PC-9 (cell line): Measurements from ENCODE around the gene VRK1.

Source experiments
- EZH2 ChIP-seq: fragments of 200-600 bp; sonication (generic); IDR thresholded peaks from 2 replicates; pipeline ENCODE4 v1.8.0; 2017; ENCODE audit warnings: antibody characterized with exemption, low read depth
- TF ChIP-seq, protein P1 (sequence below): fragments of 200-600 bp; sonication (generic); conservative IDR thresholded peaks from 2 replicates; pipeline ENCODE4 v1.6.1; 2017; ENCODE audit warnings: mixed run types, antibody characterized with exemption, mild to moderate bottlenecking, moderate library complexity

GRCh38 chr14:96902004-96902403, 104.8 kb downstream of the VRK1 start:
- TF ChIP-seq, protein P1, sequence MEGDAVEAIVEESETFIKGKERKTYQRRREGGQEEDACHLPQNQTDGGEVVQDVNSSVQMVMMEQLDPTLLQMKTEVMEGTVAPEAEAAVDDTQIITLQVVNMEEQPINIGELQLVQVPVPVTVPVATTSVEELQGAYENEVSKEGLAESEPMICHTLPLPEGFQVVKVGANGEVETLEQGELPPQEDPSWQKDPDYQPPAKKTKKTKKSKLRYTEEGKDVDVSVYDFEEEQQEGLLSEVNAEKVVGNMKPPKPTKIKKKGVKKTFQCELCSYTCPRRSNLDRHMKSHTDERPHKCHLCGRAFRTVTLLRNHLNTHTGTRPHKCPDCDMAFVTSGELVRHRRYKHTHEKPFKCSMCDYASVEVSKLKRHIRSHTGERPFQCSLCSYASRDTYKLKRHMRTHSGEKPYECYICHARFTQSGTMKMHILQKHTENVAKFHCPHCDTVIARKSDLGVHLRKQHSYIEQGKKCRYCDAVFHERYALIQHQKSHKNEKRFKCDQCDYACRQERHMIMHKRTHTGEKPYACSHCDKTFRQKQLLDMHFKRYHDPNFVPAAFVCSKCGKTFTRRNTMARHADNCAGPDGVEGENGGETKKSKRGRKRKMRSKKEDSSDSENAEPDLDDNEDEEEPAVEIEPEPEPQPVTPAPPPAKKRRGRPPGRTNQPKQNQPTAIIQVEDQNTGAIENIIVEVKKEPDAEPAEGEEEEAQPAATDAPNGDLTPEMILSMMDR, result no peak
- no peak for TF ChIP-seq EZH2
